Endodermal cell (in vitro differentiated cells): ENCODE results near the gene CELF2. TPM values are rescaled to one million over a fixed set of nuclear protein-coding genes. Genes with fewer than 3 reads are reported as not detected.
A peak's percentile ranks its signal among the peaks of the same experiment; 100 is the strongest.

Experiments
- DNase-seq: peaks from one replicate; pipeline ENCODE4 v3.0.0-alpha.2; 2017
- H3K27ac ChIP-seq: 2 replicates; pipeline ENCODE4 v1.5.1; 2013; ENCODE audit warnings: mild to moderate bottlenecking, low read depth, low read length, moderate library complexity
- H3K27me3 ChIP-seq: 2 replicates; pipeline ENCODE4 v1.6.1; 2013; ENCODE audit warnings: mild to moderate bottlenecking, low read length, moderate library complexity; ENCODE audit not compliant: insufficient read depth, control insufficient read depth, poor library complexity, severe bottlenecking
- H3K36me3 ChIP-seq: 2 replicates; pipeline ENCODE4 v1.7.0; 2013; ENCODE audit warnings: mild to moderate bottlenecking, low read length, moderate library complexity; ENCODE audit not compliant: control insufficient read depth, insufficient read depth
- H3K4me1 ChIP-seq: one replicate; pipeline ENCODE4 v1.7.0; 2013; ENCODE audit warnings: low read length; ENCODE audit not compliant: control insufficient read depth, insufficient read depth
- H3K4me3 ChIP-seq: 2 replicates; pipeline ENCODE4 v1.5.1; 2013; ENCODE audit warnings: mild to moderate bottlenecking, low read length, moderate library complexity
- H3K9ac ChIP-seq: 2 replicates; pipeline ENCODE4 v1.6.1; 2013; ENCODE audit warnings: mild to moderate bottlenecking, low read length, moderate library complexity; ENCODE audit not compliant: poor library complexity, severe bottlenecking; ENCODE audit errors: extremely low read depth
- H3K9me3 ChIP-seq: 2 replicates; pipeline ENCODE4 v1.6.1; 2013; ENCODE audit warnings: mild to moderate bottlenecking, low read length, moderate library complexity; ENCODE audit not compliant: control insufficient read depth
- H3K27ac Mint-ChIP-seq: 2 replicates; pipeline ENCODE4 v1.8.0; 2020; ENCODE audit warnings: mixed read lengths
- H3K27me3 Mint-ChIP-seq: 2 replicates; pipeline ENCODE4 v1.8.0; 2021; ENCODE audit warnings: mild to moderate bottlenecking, mixed read lengths; ENCODE audit not compliant: insufficient read depth
- H3K36me3 Mint-ChIP-seq: 2 replicates; pipeline ENCODE4 v1.8.0; 2020; ENCODE audit warnings: low read depth, mixed read lengths
- H3K4me1 Mint-ChIP-seq: 2 replicates; pipeline ENCODE4 v1.8.0; 2020; ENCODE audit warnings: mixed read lengths
- H3K4me3 Mint-ChIP-seq: 2 replicates; pipeline ENCODE4 v1.8.0; 2020; ENCODE audit warnings: mild to moderate bottlenecking, moderate library complexity, mixed read lengths
- H3K9me3 Mint-ChIP-seq: 2 replicates; pipeline ENCODE4 v1.8.0; 2020; ENCODE audit warnings: mild to moderate bottlenecking, mixed read lengths
- WGBS, 2 experiments: methylation state at CpG; one replicate each; pipeline versions ENCODE4 v1.1.5 to v1.1.7; 2013; ENCODE audit warnings: missing lambda C conversion rate in 2 of 2, mixed read lengths in 1 of 2; ENCODE audit not compliant: insufficient coverage in 1 of 2, insufficient read length in 1 of 2; 5-methylcytosine and 5-hydroxymethylcytosine counted together
- total RNA-seq, 2 donors: library from RNA; stranded (reverse); fragmentation: NEBNext Ultra II Directional in 1 of 2; extraction: Animal tissue kit (Norgen Biotek cat#: 25700) in 1 of 2; gene quantifications; 2 replicates in 1 of 2; 3 replicates in 1 of 2; pipeline ENCODE4 v1.2.1, GENCODE V29; 2021
- TF ChIP-seq, protein P1 (sequence below): fragments of 200-600 bp; sonication (generic); conservative IDR thresholded peaks from 2 replicates; pipeline ENCODE4 v1.5.0; 2021; ENCODE audit warnings: antibody characterized with exemption, mild to moderate bottlenecking

Gene CELF2
- total RNA-seq, 2 donors from 2014 or later = 79.9 to 96.1 TPM

DNA sequence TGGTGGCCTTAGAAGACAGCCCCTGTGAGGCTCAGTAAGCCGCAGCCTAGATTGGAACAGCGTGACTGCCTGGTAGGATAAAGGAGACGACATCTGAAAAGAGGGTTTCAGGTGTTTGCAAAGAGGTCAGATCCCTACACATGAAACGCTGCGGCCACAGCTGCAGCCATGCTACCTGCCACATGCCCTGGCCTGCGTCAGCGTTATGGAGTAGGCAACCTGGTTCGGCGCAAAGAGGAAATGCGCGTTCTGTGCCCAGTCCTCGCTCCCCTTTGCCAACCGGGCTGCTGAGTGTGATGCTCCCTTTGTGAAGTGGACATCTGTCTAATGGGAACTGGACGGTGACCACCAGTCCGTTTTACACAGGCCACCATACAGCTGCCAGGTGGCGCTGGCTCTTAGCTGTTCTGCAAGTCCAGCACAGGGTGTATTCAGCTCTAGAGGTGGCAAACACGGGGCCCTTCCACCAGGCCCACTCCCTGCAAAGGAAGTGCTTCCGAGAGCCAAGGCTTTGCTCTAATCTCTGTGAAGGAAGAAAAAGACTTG lies 160.3 kb downstream of the CELF2 start:
- Mint-ChIP-seq H3K36me3 (peaks cover 38% of the 10 kb centered on the region), H3K9me3 (no peaks in the 10 kb centered on the region), H3K27me3 (no peaks in the 10 kb centered on the region), H3K27ac (peak overlapping the region; percentile 66), H3K4me1 (peaks cover 23% of the 10 kb centered on the region), H3K4me3 (no peak overlapping the region)
- Histone ChIP-seq H3K36me3 (peaks cover 50% of the 10 kb centered on the region), H3K27ac (no peak overlapping the region), H3K9ac (no peak overlapping the region), H3K4me1 (peaks cover 19% of the 10 kb centered on the region), H3K4me3 (no peak overlapping the region), H3K27me3 (no peaks in the 10 kb centered on the region), H3K9me3 (no peaks in the 10 kb centered on the region)
- DNase-seq = no peak
- TF ChIP-seq, protein P1, sequence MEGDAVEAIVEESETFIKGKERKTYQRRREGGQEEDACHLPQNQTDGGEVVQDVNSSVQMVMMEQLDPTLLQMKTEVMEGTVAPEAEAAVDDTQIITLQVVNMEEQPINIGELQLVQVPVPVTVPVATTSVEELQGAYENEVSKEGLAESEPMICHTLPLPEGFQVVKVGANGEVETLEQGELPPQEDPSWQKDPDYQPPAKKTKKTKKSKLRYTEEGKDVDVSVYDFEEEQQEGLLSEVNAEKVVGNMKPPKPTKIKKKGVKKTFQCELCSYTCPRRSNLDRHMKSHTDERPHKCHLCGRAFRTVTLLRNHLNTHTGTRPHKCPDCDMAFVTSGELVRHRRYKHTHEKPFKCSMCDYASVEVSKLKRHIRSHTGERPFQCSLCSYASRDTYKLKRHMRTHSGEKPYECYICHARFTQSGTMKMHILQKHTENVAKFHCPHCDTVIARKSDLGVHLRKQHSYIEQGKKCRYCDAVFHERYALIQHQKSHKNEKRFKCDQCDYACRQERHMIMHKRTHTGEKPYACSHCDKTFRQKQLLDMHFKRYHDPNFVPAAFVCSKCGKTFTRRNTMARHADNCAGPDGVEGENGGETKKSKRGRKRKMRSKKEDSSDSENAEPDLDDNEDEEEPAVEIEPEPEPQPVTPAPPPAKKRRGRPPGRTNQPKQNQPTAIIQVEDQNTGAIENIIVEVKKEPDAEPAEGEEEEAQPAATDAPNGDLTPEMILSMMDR = no peak
- WGBS, 2 experiments = 94% methylated on average over 18 of the region's 18 CpGs

DNA sequence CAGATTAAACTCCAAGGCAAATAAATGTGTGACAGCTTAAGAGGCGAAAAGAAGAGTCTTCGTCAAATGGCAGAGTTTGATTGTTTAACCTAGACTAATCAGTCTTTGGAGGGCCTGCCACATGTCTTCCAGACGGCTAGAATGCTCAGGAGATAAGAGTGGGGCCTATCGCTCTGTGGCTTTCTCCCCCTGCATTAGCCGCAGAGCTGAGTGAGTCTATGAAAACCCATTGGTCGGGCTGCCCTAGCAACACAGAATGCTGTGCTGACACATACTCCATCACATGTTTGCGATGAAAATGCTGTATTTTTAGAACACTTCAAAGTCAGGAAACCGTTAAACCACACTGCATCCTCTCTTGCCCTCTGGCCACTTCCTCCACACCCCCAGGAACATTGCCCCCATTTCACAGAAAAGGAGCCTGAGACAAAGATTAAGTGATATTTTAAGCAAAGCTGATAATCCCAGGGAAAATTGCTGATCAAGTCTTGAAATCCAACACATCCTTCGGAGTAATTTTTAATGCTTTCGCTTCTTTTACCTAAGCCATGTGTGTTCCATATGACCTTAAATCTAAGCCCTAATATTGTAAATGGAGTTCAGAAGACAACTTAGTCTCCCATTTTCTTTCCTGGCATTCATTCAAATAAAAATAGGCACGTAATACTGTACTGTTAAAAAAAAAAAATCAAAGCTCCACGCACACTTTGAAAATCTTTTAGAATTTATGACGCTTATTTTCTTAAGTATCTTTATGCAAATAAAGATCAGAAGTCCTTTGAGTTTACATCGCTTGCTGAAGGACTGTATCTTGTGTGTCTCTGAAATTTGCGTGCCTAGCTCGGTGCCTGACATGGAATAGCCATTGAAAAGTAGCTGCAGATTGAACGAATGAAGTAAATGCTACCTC lies 161.2 kb downstream of the CELF2 start:
- Mint-ChIP-seq H3K27ac (peak overlapping the region; percentile 66), H3K27me3 (no peaks in the 10 kb centered on the region), H3K9me3 (no peaks in the 10 kb centered on the region), H3K4me3 (no peak overlapping the region), H3K4me1 (peaks cover 23% of the 10 kb centered on the region), H3K36me3 (peaks cover 42% of the 10 kb centered on the region)
- peaks cover 46% of the 10 kb centered on the region for H3K36me3 ChIP-seq
- H3K9me3 ChIP-seq = no peaks in the 10 kb centered on the region
- H3K27ac ChIP-seq = no peak overlapping the region
- no peaks in the 10 kb centered on the region for H3K27me3 ChIP-seq
- H3K4me1 ChIP-seq = peaks cover 19% of the 10 kb centered on the region
- H3K9ac ChIP-seq = peak overlapping the region; percentile 17
- no peak for DNase-seq
- H3K4me3 ChIP-seq = no peak overlapping the region
- 91 to 93% methylated on average over 17 of the region's 17 CpGs for WGBS, 2 experiments
- TF ChIP-seq, protein P1 = no peak

DNA sequence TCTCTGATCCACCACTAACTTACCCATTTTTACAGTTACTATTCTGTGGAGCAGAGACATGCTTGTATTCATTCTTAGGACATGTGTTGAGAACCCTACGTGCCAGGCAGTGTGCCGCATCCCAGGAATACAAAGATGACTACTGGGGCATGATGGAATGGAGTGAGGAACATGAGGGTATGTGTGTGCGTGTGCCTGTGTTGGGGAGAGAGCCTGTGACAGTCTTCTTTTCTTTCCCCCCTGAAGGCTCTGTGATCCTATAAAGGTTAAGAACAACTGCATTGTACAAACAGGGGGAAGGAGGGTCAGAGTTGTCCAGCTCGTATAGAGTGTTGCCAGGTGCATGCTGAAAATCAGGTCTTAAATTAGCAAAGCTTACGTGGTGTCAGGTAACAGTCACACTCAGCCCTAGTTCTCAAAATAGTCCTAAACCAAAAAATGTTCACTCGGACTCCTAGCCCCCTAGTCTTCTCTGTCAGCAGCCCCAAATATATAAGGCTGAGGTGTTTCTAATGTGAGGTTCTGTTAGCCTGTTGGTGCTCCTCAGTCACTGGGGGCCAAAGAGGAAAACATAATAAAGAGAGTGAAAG lies 161.9 kb downstream of the CELF2 start:
- Mint-ChIP-seq H3K9me3 (peaks cover 3% of the 10 kb centered on the region), H3K36me3 (peaks cover 41% of the 10 kb centered on the region), H3K4me1 (peaks cover 21% of the 10 kb centered on the region), H3K27ac (no peak overlapping the region), H3K4me3 (no peak overlapping the region), H3K27me3 (no peaks in the 10 kb centered on the region)
- no peaks in the 10 kb centered on the region for H3K27me3 ChIP-seq
- H3K9me3 ChIP-seq = peaks cover 7% of the 10 kb centered on the region
- H3K27ac ChIP-seq = no peak overlapping the region
- WGBS, 2 experiments = 93 to 96% methylated on average over 2 to 6 of the region's 6 CpGs
- H3K4me3 ChIP-seq = no peak overlapping the region
- H3K4me1 ChIP-seq = peaks cover 19% of the 10 kb centered on the region
- no peak overlapping the region for H3K9ac ChIP-seq
- DNase-seq = no peak
- peaks cover 48% of the 10 kb centered on the region for H3K36me3 ChIP-seq
- TF ChIP-seq, protein P1 = no peak
